Stimulated activated CD4-positive, alpha-beta T cell treated with anti-CD3 and anti-CD28 coated beads, Interleukin-15, amount 100 ng/mL, for 1 hour (primary cell): Measurements from ENCODE around the gene TBC1D3C.
"Not testable (repeated sequence)": the region's sequence is repeated elsewhere in the genome, so short reads cannot be mapped to it uniquely, and the experiment has no call there.

ENCODE experiments used
- DNase-seq, 2 donors: peaks; one replicate each; pipeline ENCODE4 v3.0.0-alpha.2; 2020; ENCODE audit warnings: low read depth in 1 of 2, low spot score in 1 of 2

Gene TBC1D3C

GRCh38 chr17:38068534-38068933, at the start of gene TBC1D3C:
TBC1D3C (minus strand) TSS chr17:38068634; CDS start chr17:38067066, 1,568 bp downstream.
- DNase-seq, result not testable (repeated sequence)

GRCh38 chr17:38099262-38099661, 30.8 kb upstream of the TBC1D3C start:
- not testable (repeated sequence) for DNase-seq

GRCh38 chr17:38094059-38094694, 25.7 kb upstream of the TBC1D3C start:
- not testable (repeated sequence) for DNase-seq

- DNase-seq, result not testable (repeated sequence)
These were observed 19.7 kb upstream of the TBC1D3C start for GRCh38 chr17:38088120-38088519.

- DNase-seq, result not testable (repeated sequence)
These were observed 18.9 kb upstream of the TBC1D3C start for GRCh38 chr17:38087344-38087743.
